ENCODE data around the gene TRMT112. TPM values are rescaled to one million over a fixed set of nuclear protein-coding genes. Genes with fewer than 3 reads are reported as not detected.

TRMT112 gene
- total RNA-seq, 2 donors from 2014 or later: 170 to 223 TPM

DNA sequence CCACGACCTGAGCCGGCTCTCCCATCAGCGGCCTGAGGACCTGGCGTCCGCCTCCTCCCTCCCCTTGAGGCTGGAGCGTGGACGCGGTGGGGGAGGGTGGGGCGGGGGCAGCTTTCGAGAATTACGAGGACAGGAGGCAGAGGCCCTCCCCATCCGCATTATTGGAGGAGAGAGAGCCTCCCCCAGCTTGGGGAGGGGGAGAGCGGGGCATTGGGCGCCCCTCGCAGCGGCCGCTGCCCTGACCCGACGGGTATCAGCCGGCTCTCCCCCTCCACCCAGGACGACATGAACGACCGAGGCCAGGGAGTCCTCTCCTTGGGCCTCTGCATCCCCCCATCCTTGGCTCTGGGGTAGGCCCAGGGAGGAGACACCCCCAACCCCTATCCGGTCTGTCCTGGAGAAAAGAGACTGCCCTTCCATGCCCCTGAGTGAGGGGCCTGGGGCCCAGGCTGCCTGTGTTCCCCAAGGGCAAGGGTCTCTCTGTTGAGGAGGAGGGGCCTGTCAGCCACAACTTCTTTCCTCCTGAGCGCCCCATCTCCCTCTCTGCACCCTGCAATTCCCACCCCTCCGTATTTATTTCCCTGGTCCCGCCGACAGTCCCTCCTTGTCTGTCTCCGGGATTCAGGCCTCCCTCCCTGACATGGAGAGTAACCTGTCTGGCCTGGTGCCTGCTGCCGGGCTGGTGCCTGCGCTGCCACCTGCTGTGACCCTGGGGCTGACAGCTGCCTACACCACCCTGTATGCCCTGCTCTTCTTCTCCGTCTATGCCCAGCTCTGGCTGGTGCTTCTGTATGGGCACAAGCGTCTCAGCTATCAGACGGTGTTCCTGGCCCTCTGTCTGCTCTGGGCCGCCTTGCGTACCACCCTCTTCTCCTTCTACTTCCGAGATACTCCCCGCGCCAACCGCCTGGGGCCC, 31.2 kb downstream of the TRMT112 start:
- Histone ChIP-seq H3K27ac (peak overlapping the region; percentile 70 to 91 (median 88)), H3K36me3 (replicated peaks in 1 of 2; ENCODE audit: insufficient read depth in 1 of 2, low read depth in 2 of 2) (no peaks in the 10 kb centered on the region), H3K4me1 (peaks cover 25% of the 10 kb centered on the region), H3K4me3 (peak overlapping the region; percentile 31 to 49), H3K9me3 (no peaks in the 10 kb centered on the region), H3K27me3 (no peaks in the 10 kb centered on the region)
- DNase-seq (peak; percentile 70 to 85 (median 78)), ATAC-seq (no peak)
- intact Hi-C loops (cut with DNase I): no loop called here
- 20 to 39% methylated on average over 16 to 38 of the region's 40 CpGs for WGBS, 2 donors
- TF ChIP-seq, protein P1, sequence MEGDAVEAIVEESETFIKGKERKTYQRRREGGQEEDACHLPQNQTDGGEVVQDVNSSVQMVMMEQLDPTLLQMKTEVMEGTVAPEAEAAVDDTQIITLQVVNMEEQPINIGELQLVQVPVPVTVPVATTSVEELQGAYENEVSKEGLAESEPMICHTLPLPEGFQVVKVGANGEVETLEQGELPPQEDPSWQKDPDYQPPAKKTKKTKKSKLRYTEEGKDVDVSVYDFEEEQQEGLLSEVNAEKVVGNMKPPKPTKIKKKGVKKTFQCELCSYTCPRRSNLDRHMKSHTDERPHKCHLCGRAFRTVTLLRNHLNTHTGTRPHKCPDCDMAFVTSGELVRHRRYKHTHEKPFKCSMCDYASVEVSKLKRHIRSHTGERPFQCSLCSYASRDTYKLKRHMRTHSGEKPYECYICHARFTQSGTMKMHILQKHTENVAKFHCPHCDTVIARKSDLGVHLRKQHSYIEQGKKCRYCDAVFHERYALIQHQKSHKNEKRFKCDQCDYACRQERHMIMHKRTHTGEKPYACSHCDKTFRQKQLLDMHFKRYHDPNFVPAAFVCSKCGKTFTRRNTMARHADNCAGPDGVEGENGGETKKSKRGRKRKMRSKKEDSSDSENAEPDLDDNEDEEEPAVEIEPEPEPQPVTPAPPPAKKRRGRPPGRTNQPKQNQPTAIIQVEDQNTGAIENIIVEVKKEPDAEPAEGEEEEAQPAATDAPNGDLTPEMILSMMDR (IDR thresholded peaks at IDR 0.05): no peak
- no peak for TF ChIP-seq POLR2A (IDR thresholded peaks at IDR 0.05)

DNA sequence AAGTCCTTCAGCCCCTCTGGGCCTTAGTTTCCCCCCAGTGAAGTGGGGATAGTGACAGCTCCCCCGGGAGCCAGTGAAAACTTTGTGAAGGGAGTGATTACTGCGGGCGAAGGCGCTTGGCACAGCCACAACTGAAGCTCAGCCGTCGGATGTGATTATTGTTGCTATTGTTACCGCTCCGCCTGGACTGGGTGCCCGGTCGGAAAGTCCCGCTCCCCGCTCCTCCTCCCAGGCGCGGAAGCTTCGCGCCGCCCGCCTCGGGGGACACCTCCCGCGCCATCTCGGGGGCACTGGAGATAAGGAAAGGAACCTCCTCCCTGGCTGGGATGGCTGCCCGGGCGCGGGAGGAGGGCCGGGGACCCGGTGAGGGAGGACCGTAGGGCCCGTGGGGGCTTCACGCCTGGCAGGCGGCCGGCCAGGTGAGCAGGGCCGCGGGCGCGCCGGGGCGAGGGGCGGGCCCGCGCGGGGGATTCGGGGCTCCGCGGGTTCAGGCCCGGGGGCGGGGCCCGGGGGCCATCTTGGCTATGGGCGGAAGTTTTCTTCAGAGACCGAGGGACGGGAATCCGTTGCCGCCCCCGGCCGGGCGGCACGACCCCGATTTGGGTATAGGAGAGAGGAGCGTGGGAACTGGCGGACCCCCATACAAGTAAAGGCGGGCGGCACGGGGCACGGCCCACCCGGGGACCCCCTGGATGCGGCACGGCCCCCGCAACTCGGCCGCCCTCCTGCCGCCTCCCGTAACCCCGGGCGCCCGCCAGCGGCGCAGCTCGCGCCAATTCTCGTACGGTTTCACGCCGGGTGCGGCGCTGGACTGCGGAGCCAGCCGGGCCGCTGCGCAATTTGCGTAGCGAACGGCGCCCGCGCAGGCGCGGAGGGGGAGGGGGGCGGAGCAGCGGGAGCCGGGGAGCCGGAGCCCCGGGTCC, 32.1 kb downstream of the TRMT112 start, which contains the start of gene GPR137:
TSS of gene GPR137 (plus strand) at position 887 of the 923 bp plus-strand sequence. CDS start 677 bp downstream, outside the sequence.
- TF ChIP-seq, protein P1 (IDR thresholded peaks at IDR 0.05): peak in 1 of 7 experiments; percentile 25
- peak in 2 of 3 donors; percentile 19 to 45 for TF ChIP-seq POLR2A (IDR thresholded peaks at IDR 0.05)
- 1% methylated on average over 71 of the region's 102 CpGs; no CpG with 5 or more reads in 1 of the 2 donors for WGBS, 2 donors
- peak within 1 kb of the TSS; percentile 31 to 49 for H3K4me3 ChIP-seq
- no peaks in the 10 kb centered on the region for H3K9me3 ChIP-seq
- H3K4me1 ChIP-seq: peaks cover 24% of the 10 kb centered on the region
- H3K27me3 ChIP-seq: no peaks in the 10 kb centered on the region
- H3K27ac ChIP-seq: peak within 1 kb of the TSS; percentile 70 to 91 (median 88)
- intact Hi-C loops (cut with DNase I): no loop called here
- DNase-seq: peak; percentile 84 to 90 (median 89)
- no peaks in the 10 kb centered on the region for H3K36me3 ChIP-seq (replicated peaks in 1 of 2; ENCODE audit: insufficient read depth in 1 of 2, low read depth in 2 of 2)
- peak; percentile 84 for ATAC-seq

DNA sequence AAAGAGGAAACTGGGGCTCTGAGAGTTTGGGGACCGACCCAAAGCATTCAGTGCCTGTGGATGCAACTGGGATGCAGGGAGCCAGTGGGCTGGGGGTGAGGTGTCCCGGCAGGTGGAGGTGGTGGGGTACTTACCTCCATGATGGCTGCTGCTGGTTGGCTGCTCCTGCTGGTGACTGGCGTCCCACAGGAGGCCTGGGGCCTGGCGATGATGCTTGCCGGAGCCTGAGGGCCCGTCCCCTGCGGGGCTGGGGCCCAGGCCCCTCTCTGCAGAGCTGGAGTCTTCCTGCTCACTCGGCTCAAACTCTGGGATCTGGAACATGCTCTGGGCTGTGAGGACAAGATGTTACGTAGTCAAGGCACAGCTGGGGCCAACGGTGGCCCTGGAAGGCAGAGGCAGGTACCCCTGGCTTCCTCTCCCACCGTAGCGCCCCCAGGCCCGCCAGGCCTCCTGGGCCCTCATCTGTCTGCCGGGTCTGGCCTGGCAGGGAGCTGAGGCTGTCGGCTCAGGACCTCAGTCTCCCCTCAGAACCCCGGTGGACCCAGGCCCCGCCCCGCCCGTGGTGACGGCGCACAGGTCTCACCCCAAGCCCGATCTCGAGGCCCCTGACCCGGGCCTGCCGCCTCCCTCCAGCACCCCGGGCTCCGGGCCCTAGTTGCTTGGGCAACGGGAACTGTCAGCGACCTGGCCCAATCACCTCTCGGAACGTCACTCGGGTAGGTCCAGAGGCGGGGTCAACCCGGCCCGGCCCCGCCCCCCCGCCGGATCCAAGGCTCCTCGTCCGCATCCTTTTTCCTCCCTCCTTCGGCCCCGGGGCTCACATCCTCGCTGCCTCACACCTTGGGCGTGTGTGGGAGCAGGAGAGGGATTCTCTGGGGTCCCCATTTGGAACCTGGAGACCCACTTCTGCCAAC, 33.1 kb downstream of the TRMT112 start, which contains the start of gene BAD:
TSS of gene BAD (minus strand) at position 618 of the 914 bp plus-strand sequence. CDS start at position 321, 297 bp downstream.
- Histone ChIP-seq H3K4me3 (peak within 1 kb of the TSS; percentile 49 to 55), H3K27ac (peak within 1 kb of the TSS; percentile 70 to 91 (median 88)), H3K9me3 (no peaks in the 10 kb centered on the region), H3K27me3 (no peaks in the 10 kb centered on the region), H3K36me3 (replicated peaks in 1 of 2; ENCODE audit: insufficient read depth in 1 of 2, low read depth in 2 of 2) (no peaks in the 10 kb centered on the region), H3K4me1 (peaks cover 24% of the 10 kb centered on the region)
- DNase-seq (peak; percentile 96 to 98 (median 96)), ATAC-seq (peak; percentile 89)
- peak; percentile 28 to 70 (median 60) for TF ChIP-seq POLR2A (IDR thresholded peaks at IDR 0.05)
- TF ChIP-seq, protein P1 (IDR thresholded peaks at IDR 0.05): no peak
- 0 to 3% methylated on average over 7 to 44 of the region's 44 CpGs for WGBS, 2 donors
- intact Hi-C loops (cut with DNase I): no loop called here

DNA sequence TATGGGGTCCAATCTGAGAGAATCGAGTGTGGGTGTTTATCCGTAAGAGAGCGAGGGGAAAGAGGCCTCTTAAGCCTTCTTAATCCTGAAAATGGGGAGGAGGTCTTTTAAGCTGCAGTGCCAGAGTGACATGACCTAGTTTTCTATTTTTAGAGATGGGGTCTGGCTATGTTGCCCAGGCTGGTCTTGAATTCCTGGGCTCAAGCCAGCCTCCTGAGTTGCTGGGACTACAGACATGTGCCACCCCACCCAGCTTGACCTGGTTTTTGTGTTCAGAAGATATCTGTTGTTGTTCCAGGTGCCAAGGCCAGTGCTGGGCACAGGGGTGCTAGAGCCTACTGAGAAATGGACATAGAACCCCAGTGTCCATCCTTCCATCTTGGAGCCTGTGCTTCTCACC, 34.3 kb downstream of the TRMT112 start:
- no peak overlapping the region for H3K4me3 ChIP-seq
- DNase-seq: no peak
- ATAC-seq: no peak
- H3K9me3 ChIP-seq: no peaks in the 10 kb centered on the region
- H3K27me3 ChIP-seq: no peaks in the 10 kb centered on the region
- peaks cover 0 to 3% of the 10 kb centered on the region in 2 donors for H3K36me3 ChIP-seq (replicated peaks in 1 of 2; ENCODE audit: insufficient read depth in 1 of 2, low read depth in 2 of 2)
- H3K4me1 ChIP-seq: peaks cover 24% of the 10 kb centered on the region
- H3K27ac ChIP-seq: no peak overlapping the region
- 93 to 97% methylated on average over 3 of the region's 3 CpGs for WGBS, 2 donors
- TF ChIP-seq POLR2A (IDR thresholded peaks at IDR 0.05): no peak
- TF ChIP-seq, protein P1 (IDR thresholded peaks at IDR 0.05): no peak
- intact Hi-C loops (cut with DNase I): no loop called here

Measured in body of pancreas (tissue), 4 donors.